HG03521 (cell line): Measurements from ENCODE around the gene ILDR2.

Experiments used
- ATAC-seq: cut with Tn5 transposase; IDR thresholded peaks from one replicate; pipeline ENCODE4 v1.9.1; 2021; ENCODE audit warnings: mild to moderate bottlenecking, moderate library complexity; ENCODE audit not compliant: unreplicated experiment

ILDR2 gene

GRCh38 chr1:166972193-166972592 lies 3.1 kb downstream of the ILDR2 start:
- no peak for ATAC-seq

- ATAC-seq, result no peak
Measured at GRCh38 chr1:166971252-166971651, 4.1 kb downstream of the ILDR2 start.

- peak; percentile 79 for ATAC-seq
Measured at GRCh38 chr1:166969074-166969677, 6.2 kb downstream of the ILDR2 start.

GRCh38 chr1:166960858-166961474 lies 14.4 kb downstream of the ILDR2 start:
- no peak for ATAC-seq

GRCh38 chr1:166956872-166957271 lies 18.5 kb downstream of the ILDR2 start:
- ATAC-seq, result no peak

GRCh38 chr1:166956057-166956850 lies 19.1 kb downstream of the ILDR2 start:
- no peak for ATAC-seq

- no peak for ATAC-seq
Measured at GRCh38 chr1:166953491-166953890, 21.8 kb downstream of the ILDR2 start.

GRCh38 chr1:166952002-166952746 lies 23.2 kb downstream of the ILDR2 start:
- no peak for ATAC-seq

GRCh38 chr1:166951050-166951449 lies 24.3 kb downstream of the ILDR2 start:
- ATAC-seq, result no peak

GRCh38 chr1:166950156-166950555 lies 25.2 kb downstream of the ILDR2 start:
- no peak for ATAC-seq

- ATAC-seq, result no peak
Measured at GRCh38 chr1:166948856-166949350, 26.4 kb downstream of the ILDR2 start.

GRCh38 chr1:166947398-166948043 lies 27.8 kb downstream of the ILDR2 start:
- no peak for ATAC-seq

GRCh38 chr1:166944186-166944967 lies 31.0 kb downstream of the ILDR2 start:
- ATAC-seq, result no peak

- no peak for ATAC-seq
Measured at GRCh38 chr1:166939741-166940375, 35.5 kb downstream of the ILDR2 start.

GRCh38 chr1:166937962-166938361 lies 37.4 kb downstream of the ILDR2 start:
- no peak for ATAC-seq

GRCh38 chr1:166937329-166937728 lies 38.0 kb downstream of the ILDR2 start:
- ATAC-seq, result no peak

GRCh38 chr1:166933633-166934032 lies 41.7 kb downstream of the ILDR2 start:
- no peak for ATAC-seq

GRCh38 chr1:166933140-166933539 lies 42.2 kb downstream of the ILDR2 start:
- ATAC-seq, result no peak

- ATAC-seq, result no peak
Measured at GRCh38 chr1:166929911-166930310, 45.4 kb downstream of the ILDR2 start.
